DMS153 treated with DMSO at 0.1 percent for 48 hours (cell line): ENCODE measurements around the gene ALDH3A1.

Source experiments
- DNase-seq: peaks from one replicate; lab custom pipeline; 2025; ENCODE audit not compliant: unreplicated experiment; lab: John Stamatoyannopoulos, UW

The ALDH3A1 gene

DNA sequence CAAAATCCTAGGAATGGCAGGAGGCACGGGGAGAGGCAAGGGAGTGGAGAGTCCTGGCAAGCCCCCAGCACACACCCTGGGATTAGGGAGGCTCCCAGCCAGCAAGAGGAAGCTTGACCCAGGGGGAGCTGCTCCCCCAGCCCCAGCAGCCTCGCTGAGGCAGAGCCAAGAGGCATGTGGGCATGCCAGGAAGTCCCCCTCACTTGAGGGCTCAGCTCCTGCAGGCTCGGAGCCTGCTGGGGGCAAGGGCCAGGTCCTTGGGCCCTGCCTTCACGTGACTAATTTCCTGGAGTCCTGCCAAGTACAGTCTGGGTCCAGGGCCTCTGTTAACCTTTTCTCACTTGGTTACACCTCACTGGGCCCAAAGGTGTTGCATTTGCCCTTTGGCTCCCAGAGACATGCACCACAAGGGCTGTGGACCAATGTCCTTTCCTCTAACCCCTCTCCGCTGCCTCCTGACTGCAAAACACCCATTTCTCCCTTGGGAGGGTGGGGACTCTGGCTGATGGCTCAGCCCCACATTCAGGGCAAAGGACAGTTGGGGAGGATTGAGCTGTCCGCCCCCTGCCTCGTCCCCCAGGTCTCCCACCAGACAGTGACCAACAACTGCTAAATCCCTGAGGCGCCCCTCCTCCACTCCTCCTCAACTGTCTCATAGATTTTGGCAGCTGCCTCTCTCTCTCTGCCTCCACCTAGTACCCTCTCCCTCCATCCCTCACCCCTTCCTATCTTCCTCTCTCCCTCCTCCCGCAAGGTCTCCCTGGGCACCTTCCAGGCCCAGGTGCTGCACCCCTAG is 27.3 kb downstream of the ALDH3A1 start:
- DNase-seq = no peak

- DNase-seq = no peak
These were observed 28.0 kb downstream of the ALDH3A1 start for GRCh38 chr17:19720210-19720475.

DNA sequence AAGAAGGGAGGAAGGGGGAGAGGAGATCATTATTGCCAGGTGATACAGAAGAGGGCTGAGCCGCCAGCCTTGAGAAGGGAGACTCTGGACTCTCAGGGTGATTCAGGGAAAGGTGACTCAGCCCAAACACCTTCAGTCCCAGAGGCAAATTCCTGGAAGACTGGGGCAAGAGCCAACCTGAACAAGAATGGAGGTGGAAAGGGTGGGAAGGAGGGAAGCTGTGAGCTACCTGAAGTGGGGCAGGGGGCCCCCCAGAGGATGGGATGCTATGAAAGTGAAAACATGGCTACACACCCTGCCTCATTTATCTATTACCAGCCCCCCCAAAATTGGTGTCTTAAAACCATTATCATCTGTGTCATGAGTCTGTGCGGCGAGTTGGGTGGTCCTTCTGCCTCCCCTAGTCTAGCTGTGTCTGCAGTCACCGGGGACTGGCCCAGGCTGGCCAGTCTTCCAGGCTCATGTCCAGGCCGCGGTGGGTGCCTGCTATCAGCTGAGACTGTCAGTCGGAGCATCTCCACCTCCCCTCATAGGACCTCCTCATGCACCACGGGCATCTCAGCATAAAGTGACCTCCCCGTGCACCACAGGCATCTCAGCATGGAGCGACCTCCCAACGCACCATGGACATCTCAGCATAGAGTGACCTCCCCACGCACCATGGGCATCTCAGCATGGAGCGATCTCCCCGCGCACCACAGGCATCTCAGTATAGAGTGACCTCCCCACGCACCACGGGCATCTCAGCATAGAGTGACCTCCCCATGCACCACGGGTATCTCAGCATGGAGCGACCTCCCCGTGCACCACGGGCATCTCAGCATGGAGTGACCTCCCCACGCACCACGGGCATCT is 28.5 kb downstream of the ALDH3A1 start:
- DNase-seq = no peak

DNA sequence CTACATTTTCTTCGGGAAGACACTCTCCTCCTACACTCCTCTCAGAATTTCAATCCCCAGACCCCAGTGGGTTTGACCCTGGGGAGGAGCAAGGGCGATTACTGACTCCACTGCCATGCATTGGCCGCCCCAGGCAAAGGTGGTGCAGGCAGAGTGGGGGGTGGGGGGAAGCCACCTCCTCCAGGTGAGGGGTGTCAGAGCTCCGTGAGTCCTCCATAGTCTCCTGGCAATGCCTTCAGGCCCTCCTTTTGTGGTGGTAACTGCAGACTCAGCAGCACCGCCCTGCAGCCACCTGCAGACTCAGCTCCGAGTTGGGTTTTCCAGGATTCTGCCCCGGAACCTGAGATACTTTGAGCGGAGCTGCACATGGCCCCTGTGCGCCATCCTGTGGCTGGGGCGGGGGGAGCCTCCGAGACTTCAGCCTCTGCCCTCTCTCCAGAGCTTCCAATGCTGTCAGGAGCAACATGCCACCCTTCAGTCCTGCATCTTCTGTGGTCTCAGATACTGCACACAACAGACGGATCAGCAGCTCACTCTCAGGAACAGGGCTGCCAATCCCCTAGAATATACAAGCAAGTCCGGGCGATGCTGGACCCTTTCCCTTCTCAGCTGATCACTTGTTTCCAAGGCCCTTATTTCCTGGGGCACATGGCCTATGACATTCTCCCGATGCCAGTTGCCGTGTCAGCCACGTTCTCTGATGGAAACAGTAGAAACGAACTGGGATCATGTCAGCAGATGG is 29.3 kb downstream of the ALDH3A1 start:
- no peak for DNase-seq

DNA sequence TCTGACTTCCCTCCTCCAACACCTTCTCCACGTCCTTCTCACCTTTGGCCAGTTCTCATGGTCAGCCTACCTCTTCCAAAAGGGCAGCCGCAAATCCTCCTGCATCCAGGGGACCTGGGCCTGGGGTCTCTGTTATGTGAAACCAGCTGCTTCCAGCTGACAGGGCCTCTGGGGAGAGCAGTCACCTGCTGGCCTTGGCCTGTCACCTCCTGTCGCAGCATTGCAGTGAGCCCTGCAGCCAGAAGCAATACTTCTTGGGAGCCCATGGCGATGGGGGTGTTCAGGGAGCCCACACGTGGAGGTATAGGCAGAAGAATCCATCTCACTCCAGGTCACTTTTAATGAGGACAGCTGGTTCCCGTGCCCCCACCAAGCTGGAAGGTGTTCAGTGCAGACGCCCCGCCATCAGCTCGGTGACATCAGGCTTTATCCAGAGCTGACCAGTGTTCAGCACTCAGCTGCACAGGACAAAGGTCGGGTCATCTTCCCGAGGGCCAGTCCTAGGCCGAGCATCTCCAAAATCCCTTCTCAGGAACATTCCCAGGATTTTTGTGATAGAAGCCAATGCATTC is 30.0 kb downstream of the ALDH3A1 start:
- no peak for DNase-seq

DNA sequence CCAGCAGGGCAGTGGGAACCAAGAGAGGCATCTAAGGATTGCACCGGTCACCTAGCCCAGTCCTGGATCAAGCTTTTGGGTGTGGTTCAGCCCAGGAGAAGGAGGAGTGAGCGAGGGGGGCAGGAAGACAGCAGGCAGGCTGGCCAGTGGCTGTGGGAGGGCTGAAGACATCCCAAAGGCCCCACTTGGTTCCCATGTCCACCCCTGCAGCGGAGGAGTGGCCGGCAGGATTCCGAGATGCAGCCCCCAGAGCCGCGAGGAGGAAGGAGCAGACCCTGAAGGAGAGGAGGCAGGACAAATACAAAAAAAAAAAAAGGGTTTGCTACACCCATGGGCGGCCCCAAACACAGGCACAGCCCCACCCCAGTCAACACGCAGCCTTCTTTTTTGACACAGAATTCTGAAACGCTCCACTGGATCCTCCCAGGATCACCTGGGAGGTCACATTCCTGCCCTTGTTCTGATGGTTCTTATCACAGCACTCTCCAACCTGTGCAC is 30.6 kb downstream of the ALDH3A1 start:
- no peak for DNase-seq

GRCh38 chr17:19717031-19717360 is 31.1 kb downstream of the ALDH3A1 start:
- no peak for DNase-seq

- DNase-seq = no peak
These were observed 31.7 kb downstream of the ALDH3A1 start, which contains the start of gene SLC47A2 for GRCh38 chr17:19716108-19717030. Gene SLC47A2, minus strand, starts transcription at chr17:19716584. Its CDS starts 29 bp downstream, at chr17:19716555.

DNA sequence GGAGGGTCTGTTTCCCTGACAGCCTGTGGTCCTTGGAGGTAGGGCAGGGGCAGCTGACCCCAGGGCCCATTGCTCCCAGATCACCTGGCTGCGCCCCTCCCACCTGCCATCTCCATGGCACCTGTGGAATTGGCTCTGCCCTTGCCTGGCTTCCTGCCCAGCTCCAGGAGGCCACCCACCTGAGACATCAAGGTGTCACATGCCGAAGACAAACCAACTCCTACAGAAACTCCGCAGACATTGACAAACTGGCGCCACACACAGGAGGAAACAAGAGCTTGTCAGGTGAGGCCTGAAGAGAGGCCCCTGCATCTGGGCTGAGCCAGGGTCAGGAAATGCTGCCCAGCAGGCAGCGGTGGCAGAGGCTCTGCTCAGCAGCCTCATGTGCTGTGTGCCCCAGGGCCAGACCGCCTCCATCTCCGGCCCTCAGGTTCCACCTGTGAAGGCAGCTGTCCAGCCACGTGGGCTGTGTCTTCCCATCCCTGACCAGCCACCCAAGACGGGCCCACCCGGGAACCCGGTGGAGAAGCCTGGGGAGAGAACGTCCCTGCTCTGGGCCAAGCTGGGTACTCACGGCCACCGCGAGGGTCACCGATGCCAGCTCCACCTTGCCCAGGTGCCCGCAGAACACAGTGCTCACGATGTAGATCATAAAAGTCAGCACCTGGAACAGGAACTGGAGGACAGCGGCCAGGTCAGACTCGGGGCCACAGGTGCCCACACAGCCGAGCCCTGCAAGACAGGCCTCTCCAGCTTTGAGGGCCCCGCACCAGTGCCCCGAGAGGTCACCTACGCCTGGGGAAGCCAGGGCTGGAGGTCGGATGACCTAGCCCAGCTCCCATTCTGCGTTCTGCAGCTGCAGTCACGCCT is 33.3 kb downstream of the ALDH3A1 start:
- no peak for DNase-seq

DNA sequence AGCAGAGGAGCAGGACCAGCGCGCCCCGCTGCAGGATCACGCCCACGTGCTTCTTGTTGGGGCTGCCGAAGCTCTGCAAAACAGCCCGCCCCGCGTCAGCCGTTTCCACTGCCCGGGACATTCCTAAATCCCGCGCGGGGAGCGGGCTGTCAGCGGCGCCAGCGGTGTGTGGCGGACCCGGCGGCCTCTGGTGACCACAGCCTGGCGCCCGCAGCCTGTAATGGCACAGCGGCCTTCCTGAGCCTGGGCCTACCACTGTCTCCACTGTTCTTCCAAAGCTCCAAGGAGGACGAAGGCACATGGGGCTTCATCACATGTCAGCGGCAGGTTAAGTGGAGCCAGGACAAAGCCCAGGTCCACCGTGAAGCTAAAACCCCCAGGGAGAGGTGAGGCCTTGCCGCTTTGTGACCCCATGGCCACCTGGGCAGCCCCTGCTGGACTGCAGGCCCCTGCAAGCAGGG is 34.2 kb downstream of the ALDH3A1 start:
- no peak for DNase-seq

GRCh38 chr17:19713462-19713861 is 34.6 kb downstream of the ALDH3A1 start:
- DNase-seq = no peak

- no peak for DNase-seq
These were observed 35.6 kb downstream of the ALDH3A1 start for GRCh38 chr17:19712436-19713004.

- DNase-seq = no peak
These were observed 38.3 kb downstream of the ALDH3A1 start for GRCh38 chr17:19709841-19710240.

DNA sequence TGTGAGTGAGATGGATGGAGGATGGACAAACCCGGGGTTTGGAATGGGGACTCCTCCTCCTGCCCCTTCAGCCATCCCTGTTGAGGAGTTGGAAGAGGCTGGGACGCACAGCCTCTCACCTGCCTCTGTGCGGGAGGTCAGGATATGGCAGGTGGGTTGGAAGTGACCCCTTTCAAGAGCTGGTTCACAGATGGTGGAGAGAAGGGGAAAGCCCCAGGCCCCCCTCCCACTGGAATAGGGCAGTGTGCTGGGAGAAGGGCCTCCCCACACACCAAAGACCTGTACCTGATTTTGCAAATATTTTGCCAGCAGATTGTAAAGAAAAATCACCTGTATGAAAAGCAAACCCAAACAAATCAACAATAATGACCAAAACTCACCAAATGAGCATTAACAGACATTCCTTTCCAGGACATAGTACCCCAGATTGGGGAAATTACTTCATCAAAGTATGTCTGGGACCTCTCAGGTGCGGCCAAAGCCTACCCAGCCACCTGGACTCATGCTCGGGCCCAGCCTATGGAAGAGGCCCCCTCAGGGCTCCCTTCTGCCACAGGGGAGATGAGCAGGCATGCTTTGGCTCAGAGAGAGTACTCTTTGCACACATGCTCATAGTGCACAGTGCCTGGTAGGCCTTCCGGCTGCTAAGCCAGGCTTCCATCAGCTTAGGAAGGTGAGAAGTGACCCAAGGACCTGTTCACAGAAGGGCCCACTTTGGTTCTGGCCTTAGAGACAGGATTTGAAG is 39.5 kb downstream of the ALDH3A1 start:
- no peak for DNase-seq

DNA sequence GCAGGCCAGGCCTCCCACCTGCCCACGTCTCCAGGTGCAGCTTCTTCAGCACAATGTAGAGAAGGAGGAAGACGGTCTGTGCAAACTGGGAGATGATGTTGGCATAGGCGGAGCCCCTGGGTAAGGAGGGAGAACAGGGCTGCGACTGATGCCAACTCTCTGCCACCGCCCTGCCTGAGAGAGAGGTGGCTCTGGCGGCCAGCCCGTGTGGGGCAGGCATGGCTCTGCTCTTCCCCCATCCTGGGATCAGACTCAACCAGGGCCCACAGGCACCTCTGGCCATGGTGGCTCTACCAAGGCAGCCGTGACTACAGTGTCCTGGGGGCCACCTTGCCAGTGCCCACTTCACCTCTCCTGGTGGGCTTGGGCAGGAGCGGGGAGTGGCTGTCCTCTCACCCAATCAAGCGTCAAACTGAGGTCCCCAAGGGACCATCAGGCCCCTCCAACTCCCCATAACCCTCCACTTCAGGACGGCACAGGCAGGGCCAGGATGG is 40.3 kb downstream of the ALDH3A1 start:
- DNase-seq = no peak

GRCh38 chr17:19706791-19707727 is 41.0 kb downstream of the ALDH3A1 start:
- DNase-seq = peak; percentile 25
